HG03521 (cell line): ENCODE results near the gene KCNB1.
"Not testable (repeated sequence)": the region's sequence is repeated elsewhere in the genome, so short reads cannot be mapped to it uniquely, and the experiment has no call there.

Source experiments
- ATAC-seq: cut with Tn5 transposase; IDR thresholded peaks from one replicate; pipeline ENCODE4 v1.9.1; 2021; ENCODE audit warnings: mild to moderate bottlenecking, moderate library complexity; ENCODE audit not compliant: unreplicated experiment

Gene KCNB1

GRCh38 chr20:49330701-49331615 is 151.5 kb downstream of the KCNB1 start:
- no peak for ATAC-seq

GRCh38 chr20:49328790-49329189 is 153.7 kb downstream of the KCNB1 start:
- no peak for ATAC-seq

GRCh38 chr20:49326026-49326425 is 156.4 kb downstream of the KCNB1 start:
- ATAC-seq: no peak

GRCh38 chr20:49324306-49324705 is 158.2 kb downstream of the KCNB1 start:
- no peak for ATAC-seq

- no peak for ATAC-seq
Observed at GRCh38 chr20:49323622-49324238, 158.7 kb downstream of the KCNB1 start.

- ATAC-seq: no peak
Observed at GRCh38 chr20:49320460-49320859, 162.0 kb downstream of the KCNB1 start.

- no peak for ATAC-seq
Observed at GRCh38 chr20:49319208-49319809, 163.2 kb downstream of the KCNB1 start.

GRCh38 chr20:49318430-49319207 is 163.8 kb downstream of the KCNB1 start:
- no peak for ATAC-seq

GRCh38 chr20:49318091-49318429 is 164.4 kb downstream of the KCNB1 start:
- ATAC-seq: no peak

GRCh38 chr20:49316704-49317103 is 165.8 kb downstream of the KCNB1 start:
- ATAC-seq: no peak

GRCh38 chr20:49315580-49315979 is 166.9 kb downstream of the KCNB1 start:
- no peak for ATAC-seq

- not testable (repeated sequence) for ATAC-seq
Observed at GRCh38 chr20:49314052-49314451, 168.4 kb downstream of the KCNB1 start.
